ENCODE data around the gene CORT. TPM values are rescaled to one million over a fixed set of nuclear protein-coding genes. Genes with fewer than 3 reads are reported as not detected.

The CORT gene
- total RNA-seq, 1 experiment from 2014 or later = 1.6 TPM

- CTCF ChIA-PET = no interaction called here
- Histone ChIP-seq H3K9me2 (ENCODE audit: insufficient read depth) (no peaks in the 10 kb centered on the region), H4K20me1 (ENCODE audit: insufficient read depth) (no peaks in the 10 kb centered on the region), H2AFZ (no peak overlapping the region), H3K4me1 (replicated peaks; ENCODE audit: insufficient read depth) (no peaks in the 10 kb centered on the region), H3K27me3 (ENCODE audit: insufficient read depth, low read depth) (no peaks in the 10 kb centered on the region), H3K27ac (no peak overlapping the region), H3K9me3 (ENCODE audit: insufficient read depth, low read depth) (no peaks in the 10 kb centered on the region), H3K4me3 (no peak overlapping the region), H3K79me2 (ENCODE audit: low read depth) (no peaks in the 10 kb centered on the region), H3F3A (ENCODE audit: insufficient read depth, low read depth) (no peaks in the 10 kb centered on the region), H3K36me3 (ENCODE audit: low read depth) (no peaks in the 10 kb centered on the region), H3K4me2 (no peak overlapping the region)
- intact Hi-C loops (cut with micrococcal nuclease; ENCODE audit: unreplicated experiment) = no loop called here
- DNase-seq = no peak
- POLR2A ChIA-PET (ENCODE audit: unreplicated experiment) = no interaction called here
- TF ChIP-seq EZH2 (IDR thresholded peaks at IDR 0.05; ENCODE audit: low read depth) = no peak
- TF ChIP-seq CTCF (conservative IDR thresholded peaks at IDR 0.05) = no peak
- no TSS peak for BruUV-seq (replicated peaks)
Observed at GRCh38 chr1:10437052-10437451, 12.8 kb upstream of the CORT start.

GRCh38 chr1:10438677-10439163 is 11.1 kb upstream of the CORT start:
- Histone ChIP-seq H3K27me3 (ENCODE audit: insufficient read depth, low read depth) (no peaks in the 10 kb centered on the region), H3K9me3 (ENCODE audit: insufficient read depth, low read depth) (no peaks in the 10 kb centered on the region), H2AFZ (no peak overlapping the region), H4K20me1 (ENCODE audit: insufficient read depth) (no peaks in the 10 kb centered on the region), H3K4me2 (no peak overlapping the region), H3K79me2 (ENCODE audit: low read depth) (no peaks in the 10 kb centered on the region), H3K4me1 (replicated peaks; ENCODE audit: insufficient read depth) (no peaks in the 10 kb centered on the region), H3K36me3 (ENCODE audit: low read depth) (no peaks in the 10 kb centered on the region), H3K27ac (no peak overlapping the region), H3K4me3 (no peak overlapping the region), H3K9me2 (ENCODE audit: insufficient read depth) (no peaks in the 10 kb centered on the region), H3F3A (ENCODE audit: insufficient read depth, low read depth) (no peaks in the 10 kb centered on the region)
- BruUV-seq (replicated peaks) = no TSS peak
- TF ChIP-seq EZH2 (IDR thresholded peaks at IDR 0.05; ENCODE audit: low read depth) (no peak), CTCF (conservative IDR thresholded peaks at IDR 0.05) (no peak)
- no peak for DNase-seq
- ChIA-PET CTCF (no interaction called here), POLR2A (ENCODE audit: unreplicated experiment) (no interaction called here)
- intact Hi-C loops (cut with micrococcal nuclease; ENCODE audit: unreplicated experiment) = no loop called here

- Histone ChIP-seq H3K4me1 (replicated peaks; ENCODE audit: insufficient read depth) (no peaks in the 10 kb centered on the region), H3K4me3 (no peak overlapping the region), H3K4me2 (no peak overlapping the region), H3K9me3 (ENCODE audit: insufficient read depth, low read depth) (no peaks in the 10 kb centered on the region), H4K20me1 (ENCODE audit: insufficient read depth) (no peaks in the 10 kb centered on the region), H3K27me3 (ENCODE audit: insufficient read depth, low read depth) (no peaks in the 10 kb centered on the region), H3K27ac (no peak overlapping the region), H3K79me2 (ENCODE audit: low read depth) (no peaks in the 10 kb centered on the region), H3K36me3 (ENCODE audit: low read depth) (no peaks in the 10 kb centered on the region), H3K9me2 (ENCODE audit: insufficient read depth) (no peaks in the 10 kb centered on the region), H2AFZ (no peak overlapping the region), H3F3A (ENCODE audit: insufficient read depth, low read depth) (no peaks in the 10 kb centered on the region)
- BruUV-seq (replicated peaks) = no TSS peak
- DNase-seq = no peak
- TF ChIP-seq EZH2 (IDR thresholded peaks at IDR 0.05; ENCODE audit: low read depth) (no peak), CTCF (conservative IDR thresholded peaks at IDR 0.05) (no peak)
- intact Hi-C loops (cut with micrococcal nuclease; ENCODE audit: unreplicated experiment) = no loop called here
- CTCF ChIA-PET = no interaction called here
- POLR2A ChIA-PET (ENCODE audit: unreplicated experiment) = no interaction called here
Observed at GRCh38 chr1:10440305-10440704, 9.5 kb upstream of the CORT start.

All from PC-9 (cell line).